HG03575 (cell line): ENCODE measurements around the gene CCK.

ENCODE experiments used
- ATAC-seq: cut with Tn5 transposase; IDR thresholded peaks from one replicate; pipeline ENCODE4 v1.9.1; 2021; ENCODE audit not compliant: unreplicated experiment, insufficient number of reproducible peaks, low FRiP score; ENCODE audit errors: extremely low read depth

Gene CCK

DNA sequence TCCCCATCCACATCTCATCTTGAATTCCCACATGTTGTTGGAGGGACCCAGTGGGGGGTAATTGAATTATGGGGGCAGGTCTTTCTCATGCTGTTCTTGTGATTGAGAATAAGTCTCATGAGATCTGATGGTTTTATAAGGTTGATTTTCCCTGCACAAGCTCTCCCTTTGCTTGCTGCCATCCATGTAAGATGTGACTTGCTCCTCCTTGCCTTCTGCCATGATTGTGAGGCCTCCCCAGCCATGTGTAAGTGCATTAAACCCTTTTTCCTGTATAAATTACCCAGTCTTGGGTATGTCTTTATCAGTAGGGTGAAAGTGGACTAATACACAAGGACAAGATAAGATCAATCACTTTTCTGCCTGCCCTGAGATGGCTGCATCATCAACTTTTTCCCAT is 5.8 kb upstream of the CCK start:
- ATAC-seq, result no peak

DNA sequence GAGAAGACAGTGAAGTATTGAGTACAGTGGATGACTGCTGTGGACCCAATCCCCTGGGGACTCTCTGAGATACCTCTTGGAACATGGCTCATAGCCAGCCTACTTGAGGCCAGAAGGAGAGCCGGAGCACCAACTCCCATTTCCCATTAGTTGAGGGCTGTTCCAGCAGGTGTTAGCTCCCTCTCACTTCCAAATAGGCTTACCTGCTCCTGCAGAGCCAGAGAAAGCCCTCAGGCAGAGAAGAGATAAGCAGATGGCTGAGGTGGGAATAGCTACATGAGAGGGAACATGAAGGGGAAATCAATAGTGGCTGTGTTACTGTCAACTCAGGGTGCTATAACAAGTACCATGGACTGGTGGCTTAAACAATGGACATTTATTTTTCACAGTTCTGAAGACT is 4.6 kb upstream of the CCK start:
- ATAC-seq, result no peak

DNA sequence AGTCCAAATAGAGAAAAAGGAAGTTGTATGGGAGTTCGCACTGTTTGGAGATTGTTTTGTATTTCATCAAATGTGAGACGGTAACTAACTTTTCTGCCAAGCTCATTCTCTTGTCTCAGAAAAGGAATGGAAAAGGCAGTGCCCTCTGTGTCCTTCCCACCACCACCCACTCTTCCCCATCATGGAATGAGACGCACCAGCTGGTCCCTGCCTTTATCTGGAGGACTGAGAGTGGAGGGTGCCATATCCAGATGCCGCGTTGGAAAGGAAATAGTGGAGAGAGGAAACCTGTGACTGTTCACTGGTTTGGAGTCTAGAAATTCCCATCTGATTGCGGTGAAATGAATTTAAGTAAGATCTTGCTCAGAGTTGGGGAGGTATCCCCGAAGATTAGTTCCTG is 3.7 kb upstream of the CCK start:
- ATAC-seq, result no peak

DNA sequence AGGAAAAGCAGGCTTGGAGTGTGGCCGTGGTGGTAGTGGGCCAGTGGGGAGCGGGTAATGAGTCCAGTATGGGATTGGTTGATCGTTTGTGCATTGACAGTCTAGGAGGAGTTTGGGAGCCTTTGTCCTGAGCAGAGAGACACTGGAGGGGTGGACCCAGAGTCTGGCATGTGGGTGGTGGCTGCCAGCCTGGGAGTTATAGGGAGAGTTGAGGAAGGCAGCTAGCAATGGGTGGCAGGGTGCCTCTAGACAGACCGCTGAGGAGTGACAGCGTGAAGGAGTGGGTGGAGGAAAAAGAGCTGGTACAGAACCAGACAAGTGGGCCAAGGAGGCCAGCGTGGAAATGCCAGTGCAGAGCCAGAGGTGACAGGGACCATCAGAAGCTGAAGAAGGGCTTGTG is 1.9 kb upstream of the CCK start:
- ATAC-seq, result no peak

DNA sequence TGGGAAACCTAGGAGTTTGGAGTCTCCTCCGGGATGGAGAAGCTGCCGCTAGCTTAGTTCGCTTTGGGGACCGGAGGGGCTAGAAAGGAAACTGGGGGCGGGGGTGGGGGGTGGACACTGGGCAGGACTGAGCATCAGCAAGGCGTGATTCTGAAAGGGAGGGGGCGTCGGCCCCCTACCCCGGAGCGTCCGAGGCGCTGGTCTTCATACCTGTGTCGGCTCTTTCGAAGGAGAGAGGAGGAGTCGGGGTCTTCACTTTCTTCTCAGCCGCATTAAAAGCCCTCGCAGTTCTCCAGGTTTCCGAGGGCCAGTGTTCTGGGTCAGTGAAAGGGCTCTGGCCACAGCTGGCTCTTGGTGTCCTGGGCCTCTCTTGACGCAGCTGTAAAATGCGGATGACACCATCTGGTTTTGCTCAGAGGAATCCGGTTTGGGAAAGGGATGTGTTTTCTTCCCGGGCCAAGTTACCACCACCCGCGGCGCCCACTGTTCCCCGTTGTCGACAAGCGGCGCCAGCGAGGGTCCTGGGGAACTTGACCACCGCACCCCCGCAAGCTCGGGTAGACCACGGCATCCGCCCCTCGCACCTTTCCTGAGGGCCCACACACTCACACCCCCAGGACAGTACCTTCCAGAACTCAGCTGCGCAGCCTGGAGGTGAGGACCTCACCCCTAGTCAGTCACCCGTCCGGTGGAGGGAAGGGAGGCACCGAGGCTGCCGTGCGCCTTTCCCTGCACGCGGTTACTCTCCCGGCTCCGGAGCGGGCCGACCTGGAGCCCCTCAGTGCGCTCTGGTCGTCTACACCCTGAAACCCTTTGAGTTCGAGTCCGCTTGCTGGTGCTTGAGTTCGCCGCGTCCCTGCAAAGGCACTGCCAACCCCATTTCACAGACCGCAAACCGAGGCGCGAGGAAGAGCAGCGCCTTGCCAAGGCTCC is 660 bp downstream of the CCK start:
- ATAC-seq, result no peak

DNA sequence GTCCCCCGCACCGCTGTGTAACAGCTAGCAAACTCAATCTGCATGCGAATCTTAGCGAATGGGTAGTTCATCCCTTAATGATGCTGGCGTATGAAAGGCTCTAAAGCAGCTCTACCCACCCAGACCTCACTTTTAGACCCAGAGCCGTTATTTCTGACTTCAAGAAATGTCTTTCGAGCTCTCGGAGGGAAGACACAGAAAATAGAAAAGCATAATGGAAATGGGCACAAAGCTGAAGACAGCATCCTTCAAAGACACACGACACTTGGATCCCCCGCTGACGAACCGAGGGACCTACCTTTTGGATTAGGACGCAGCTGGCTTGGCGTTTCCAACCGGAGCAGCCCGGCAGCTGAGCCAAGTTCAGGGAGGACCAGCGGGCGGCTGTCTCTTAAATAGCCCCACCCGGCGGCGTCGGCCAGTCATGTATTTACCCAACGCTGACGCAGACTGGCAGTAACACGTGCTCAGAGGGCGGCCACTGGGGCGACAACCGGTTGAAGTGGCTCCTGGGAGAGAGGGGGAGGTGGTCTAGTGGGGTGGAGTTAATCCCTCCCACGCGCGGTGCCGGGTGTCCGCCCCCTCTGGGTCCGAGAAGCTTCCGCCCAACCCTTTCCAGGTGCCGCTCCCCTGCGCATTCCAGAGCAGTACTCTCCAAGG is 1.5 kb downstream of the CCK start:
- no peak for ATAC-seq

DNA sequence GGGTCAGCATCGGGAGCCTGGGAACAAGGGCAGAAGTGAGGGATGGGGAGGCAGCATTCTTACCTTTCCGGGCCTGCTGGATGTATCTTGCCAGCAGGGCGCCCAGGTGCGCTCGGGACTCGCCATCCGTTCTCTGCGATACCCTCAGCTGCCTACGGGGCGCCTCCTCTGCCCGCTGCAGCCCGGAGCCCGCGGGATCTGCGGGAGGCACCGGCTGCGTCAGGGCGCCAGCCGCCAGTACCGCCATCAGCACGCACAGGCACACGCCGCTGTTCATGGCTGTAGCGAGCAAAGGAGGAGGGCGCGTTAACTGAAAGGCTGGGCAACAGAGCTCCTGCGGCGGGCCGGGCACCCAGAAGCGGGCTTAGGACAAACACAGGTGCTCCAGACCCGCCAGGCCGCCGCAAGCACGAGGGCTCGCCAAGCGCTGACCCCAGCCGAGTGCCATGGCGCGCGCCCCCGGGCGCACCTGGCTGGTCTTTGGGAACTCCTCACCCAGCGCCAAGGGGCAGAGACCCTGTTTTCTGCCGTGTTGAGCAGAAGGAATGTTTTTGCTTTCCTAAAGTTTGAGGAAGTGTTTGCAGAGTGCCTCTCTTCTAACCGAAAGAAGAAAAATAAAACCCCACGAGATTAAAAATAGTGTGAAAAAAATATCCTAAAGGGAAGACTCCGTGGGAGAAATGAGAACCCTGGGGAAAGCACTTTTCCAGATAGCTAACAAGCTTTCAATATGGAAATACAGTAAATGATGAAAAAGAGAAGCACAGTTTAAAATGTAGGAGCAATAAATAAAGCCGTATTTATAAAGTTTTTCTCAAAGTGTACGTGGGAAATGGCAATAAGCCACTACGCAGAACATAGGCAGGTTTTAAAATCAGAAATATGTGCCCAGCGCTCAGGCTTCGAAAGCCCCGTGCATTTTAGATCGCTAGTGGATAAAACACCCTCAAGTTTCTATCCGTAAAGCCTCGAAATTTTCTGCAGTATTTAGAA is 2.3 kb downstream of the CCK start:
- ATAC-seq, result no peak

DNA sequence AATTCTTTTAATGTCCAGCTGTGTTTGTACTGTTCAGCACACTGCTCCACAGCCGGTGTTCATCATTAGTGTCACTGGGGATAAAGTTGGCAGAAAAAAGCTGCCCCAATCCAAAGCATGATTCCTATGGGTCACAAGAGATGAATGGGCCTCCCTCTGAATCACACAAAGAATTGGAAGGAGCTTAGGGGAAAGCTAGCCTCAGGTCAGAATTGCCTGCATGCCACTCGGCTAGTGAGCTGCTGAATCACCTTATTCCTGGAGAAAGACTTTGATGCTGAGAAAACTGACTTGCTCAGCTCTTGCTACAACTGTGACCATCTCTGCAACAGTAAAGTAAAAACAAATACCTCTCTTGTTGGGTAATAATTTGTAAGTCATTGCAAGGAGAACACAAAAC is 3.5 kb downstream of the CCK start:
- ATAC-seq, result no peak

DNA sequence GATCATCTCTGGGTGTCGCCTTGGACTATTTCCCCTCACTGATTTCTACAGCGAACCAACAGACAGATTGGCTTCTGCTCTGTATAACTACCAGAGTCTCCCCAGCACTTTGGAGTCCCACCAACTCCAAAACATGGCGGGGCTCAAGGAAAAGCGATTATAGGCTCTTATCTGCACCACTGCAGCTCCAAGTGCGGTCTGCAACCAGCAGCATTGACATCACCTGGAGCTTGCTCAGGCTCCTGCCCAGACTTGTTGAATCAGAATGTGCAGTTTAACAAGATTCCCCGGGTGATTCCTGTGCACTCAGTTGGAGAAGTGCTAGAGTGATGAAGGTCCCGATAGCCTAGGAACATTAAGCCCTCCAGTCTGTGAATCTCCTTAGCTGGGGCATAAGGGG is 9.0 kb downstream of the CCK start:
- no peak for ATAC-seq

DNA sequence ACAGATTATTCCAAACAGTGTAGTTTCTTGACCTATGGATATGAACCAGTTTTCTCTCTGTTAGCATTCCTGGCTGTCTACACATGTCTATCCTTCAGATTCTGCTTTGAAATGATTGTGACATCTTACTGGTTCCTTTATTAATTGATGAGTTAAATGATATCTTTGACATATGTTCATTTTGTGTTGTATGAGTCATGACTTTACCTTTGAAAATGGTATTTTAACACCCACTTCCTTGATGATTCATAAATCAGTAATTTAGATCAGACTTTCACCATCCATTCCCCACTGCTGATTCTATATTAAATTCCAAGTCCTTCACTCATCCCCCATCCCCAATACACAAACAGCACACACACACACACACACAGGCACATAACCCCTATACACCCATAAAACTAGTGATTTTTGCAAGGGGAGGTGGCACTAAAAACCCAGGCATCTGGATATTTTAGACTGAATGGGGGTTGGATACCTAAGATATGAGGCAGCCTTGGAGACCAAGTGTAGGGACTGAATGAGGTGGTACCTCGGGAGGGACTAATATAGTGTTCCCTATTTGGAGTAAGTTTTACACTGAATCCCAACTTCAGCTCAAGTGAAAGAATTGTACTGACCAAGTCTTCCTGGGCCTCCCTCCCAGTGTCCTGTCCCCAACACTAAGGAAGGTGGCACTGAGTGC is 9.7 kb downstream of the CCK start:
- ATAC-seq, result no peak

DNA sequence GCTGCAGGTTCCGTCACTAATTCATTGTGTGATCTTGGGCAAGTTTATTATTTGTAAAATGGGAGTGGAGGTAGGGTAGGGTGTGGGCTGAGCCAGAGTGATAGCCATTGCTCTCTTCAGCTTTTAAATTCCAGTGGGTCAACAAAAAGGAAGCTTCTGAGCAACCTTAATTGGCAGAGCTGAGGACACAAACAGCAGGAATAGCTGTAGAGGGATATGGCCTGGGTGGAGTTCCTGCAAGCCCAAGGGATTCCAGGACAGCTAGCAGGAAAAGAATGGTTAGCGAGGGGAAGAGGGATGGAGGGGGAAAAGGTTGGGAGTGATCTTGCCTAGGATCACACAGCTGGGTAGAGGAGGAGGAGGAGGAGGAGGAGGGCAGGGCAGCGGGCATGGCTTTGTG is 11.4 kb downstream of the CCK start:
- ATAC-seq, result no peak

DNA sequence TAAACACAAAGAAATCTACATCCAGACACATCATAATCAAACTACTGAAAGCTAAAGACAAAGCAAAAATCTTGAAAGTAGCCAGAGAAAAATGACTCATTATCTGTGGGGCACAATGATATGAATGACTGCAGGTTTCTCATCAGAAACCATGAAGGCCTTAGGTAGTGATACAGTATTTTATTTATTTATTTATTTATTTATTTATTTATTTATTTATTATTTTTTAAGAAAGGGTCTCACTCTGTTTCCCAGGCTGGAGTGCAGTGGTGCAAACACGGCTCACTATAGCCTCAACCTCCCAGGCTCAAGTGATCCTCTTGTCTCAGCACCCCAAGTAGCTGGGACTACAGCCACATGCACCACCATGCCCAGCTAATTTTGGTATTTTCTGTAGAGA is 15.2 kb downstream of the CCK start:
- ATAC-seq, result no peak

DNA sequence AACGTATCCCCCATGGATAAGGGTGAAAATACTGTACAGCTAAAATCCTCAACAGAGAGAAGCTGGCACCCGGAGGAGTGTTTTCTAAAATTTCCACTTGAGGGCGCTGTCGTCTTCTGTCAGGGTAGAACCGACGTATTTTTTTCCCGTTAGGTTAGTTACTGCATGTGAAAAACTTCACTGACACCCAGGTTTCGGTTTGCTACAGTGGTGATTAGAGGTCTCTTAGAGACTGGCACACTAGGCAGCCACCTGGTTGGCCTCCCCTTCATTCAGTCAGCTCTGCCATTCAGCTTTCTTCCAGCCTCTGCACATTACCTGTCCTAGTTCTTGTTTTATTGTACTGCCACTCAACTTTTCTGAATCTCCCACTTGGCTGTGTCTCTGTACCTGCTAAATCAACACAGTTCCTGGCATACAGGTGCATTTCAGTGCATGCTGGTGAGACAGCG is 18.4 kb downstream of the CCK start:
- ATAC-seq, result no peak

DNA sequence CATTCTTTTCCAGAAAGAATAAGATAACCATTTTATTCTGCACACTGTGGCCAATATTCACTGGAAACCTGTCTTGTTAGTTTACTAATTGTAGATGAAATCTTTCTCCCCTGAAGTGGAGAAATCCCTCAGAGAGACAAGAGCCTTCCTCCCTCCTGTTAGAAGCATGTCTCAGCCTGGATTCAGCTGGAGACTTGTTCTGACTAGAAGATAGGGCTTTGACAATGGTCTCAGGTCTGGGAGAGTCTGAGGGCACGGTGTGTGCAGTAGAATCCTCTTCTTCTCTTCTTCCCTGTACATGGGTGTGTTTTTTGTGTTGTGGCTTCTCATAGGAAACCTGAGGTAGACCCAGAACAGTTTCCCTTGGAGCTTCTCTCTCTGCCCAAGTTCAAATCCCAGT is 19.9 kb downstream of the CCK start:
- ATAC-seq, result no peak

DNA sequence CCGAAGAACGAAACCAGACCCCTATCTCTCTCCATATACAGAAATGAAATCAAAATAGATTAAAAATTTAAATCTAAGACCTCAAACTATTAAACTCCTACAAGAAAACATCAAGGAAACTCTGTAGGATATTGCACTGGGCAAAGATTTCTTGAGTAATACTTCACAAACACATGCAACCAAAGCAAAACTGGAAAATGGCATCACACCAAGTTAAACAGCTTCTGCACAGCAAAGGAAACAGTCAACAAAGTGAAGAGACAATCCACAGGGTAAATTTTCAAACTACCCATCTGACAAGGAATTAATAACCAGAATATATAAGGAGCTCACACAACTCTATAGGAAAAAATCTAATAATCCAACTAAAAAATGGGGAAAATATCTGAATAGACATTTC is 29.4 kb downstream of the CCK start:
- no peak for ATAC-seq

DNA sequence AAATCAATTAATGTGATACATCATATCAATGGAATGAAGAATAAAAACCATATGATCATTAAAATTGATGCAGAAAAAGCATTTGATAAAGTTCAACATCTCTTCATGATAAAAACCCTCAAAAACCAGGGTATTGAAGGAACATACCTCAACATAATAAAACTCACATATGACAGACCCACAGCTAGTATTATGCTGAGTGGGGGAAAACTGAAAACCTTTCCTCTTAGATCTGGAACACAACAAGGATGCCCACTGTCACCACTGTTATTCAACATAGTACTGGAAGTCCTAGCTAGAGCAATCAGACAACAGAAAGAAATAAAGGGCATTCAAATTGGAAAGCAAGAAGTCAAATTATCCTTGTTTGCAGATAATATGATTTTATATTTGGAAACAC is 30.5 kb downstream of the CCK start:
- ATAC-seq, result no peak

DNA sequence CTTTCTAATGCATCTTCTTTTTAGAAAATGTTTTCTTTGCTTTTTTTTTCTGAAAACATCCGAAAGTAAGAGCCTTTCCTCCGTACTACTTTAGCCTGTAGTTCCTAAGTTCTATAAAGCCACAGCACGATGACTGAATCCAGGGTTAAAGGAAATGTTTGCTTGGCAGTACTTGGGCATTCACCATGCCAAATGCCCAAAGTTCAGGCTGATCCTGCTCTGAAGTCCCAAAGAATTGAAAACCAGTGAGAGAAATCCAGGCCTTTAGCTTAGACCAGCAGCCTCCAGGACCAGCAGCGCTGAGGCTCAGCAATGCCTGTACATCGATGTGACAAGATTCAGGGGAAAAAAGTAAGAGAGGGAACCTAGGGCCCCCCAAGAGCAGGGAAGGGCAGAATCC is 35.1 kb downstream of the CCK start:
- ATAC-seq, result no peak

DNA sequence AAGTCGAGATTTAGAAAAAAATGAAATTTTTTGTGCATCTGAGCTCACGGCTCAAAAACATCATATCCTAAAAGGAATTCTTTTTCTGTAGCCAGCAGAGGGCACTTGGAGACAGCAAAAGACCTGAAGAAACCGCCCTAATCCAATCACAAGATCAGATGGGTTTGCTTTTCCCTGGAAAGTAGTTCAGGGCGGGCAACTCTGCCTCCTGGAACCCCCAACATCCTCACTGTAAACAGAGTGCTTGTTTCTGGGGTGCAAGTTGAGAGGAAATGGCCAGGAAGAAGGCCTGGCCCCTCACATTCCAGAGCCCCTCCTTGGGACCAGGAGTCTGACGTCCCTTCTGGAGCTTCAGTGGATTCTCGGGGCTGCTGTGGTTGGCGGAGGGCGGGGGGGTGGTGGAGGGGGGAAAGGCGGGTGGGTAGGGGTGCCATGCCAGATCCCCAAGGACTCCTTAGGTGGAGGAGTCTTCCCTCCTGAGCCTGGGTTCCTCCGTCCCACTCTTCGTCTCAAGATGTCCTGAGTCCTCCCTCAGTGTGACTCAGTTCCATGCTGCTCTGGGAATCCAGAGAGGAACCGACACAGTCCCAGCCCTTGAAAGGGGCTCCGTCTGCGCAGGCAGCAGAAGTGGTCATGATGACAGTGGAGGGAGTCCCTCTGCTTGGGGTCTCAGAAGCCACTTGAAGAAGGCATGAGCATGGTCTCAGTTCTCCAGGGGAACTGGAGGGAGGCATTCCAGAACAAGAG is 35.9 kb downstream of the CCK start:
- no peak for ATAC-seq
